Measurements from ENCODE around the gene SPIN2A.

GRCh38 chrX:57172544-57172943, 35.3 kb upstream of the SPIN2A start:
- TF ChIP-seq POLR2A (IDR thresholded peaks at IDR 0.05) = no peak
- TF ChIP-seq, protein P1, sequence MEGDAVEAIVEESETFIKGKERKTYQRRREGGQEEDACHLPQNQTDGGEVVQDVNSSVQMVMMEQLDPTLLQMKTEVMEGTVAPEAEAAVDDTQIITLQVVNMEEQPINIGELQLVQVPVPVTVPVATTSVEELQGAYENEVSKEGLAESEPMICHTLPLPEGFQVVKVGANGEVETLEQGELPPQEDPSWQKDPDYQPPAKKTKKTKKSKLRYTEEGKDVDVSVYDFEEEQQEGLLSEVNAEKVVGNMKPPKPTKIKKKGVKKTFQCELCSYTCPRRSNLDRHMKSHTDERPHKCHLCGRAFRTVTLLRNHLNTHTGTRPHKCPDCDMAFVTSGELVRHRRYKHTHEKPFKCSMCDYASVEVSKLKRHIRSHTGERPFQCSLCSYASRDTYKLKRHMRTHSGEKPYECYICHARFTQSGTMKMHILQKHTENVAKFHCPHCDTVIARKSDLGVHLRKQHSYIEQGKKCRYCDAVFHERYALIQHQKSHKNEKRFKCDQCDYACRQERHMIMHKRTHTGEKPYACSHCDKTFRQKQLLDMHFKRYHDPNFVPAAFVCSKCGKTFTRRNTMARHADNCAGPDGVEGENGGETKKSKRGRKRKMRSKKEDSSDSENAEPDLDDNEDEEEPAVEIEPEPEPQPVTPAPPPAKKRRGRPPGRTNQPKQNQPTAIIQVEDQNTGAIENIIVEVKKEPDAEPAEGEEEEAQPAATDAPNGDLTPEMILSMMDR (IDR thresholded peaks at IDR 0.05 in 8 of 11, conservative IDR thresholded peaks at IDR 0.05 in 3 of 11) = no peak
- TF ChIP-seq POLR2AphosphoS5 (IDR thresholded peaks at IDR 0.05) = no peak
